GM23248 (cell line): ENCODE data around the gene APH1B. TPM values are rescaled to one million over a fixed set of nuclear protein-coding genes. Genes with fewer than 3 reads are reported as not detected.
"Not testable (repeated sequence)": the region's sequence is repeated elsewhere in the genome, so short reads cannot be mapped to it uniquely, and the experiment has no call there.

Experiments used
- DNase-seq: peaks from one replicate; pipeline ENCODE4 v3.0.0-alpha.2; 2015
- H2AFZ ChIP-seq: fragments of 200-600 bp; sonication (generic); 2 replicates; pipeline ENCODE4 v1.6.1; 2016; ENCODE audit warnings: antibody characterized with exemption
- H3F3A ChIP-seq: fragments of 200-600 bp; sonication (generic); 2 replicates; pipeline ENCODE4 v1.6.1; 2016; ENCODE audit warnings: mild to moderate bottlenecking, antibody characterized with exemption, mixed run types; ENCODE audit not compliant: insufficient read depth
- H3K27ac ChIP-seq: fragments of 200-600 bp; sonication (generic); 2 replicates; pipeline ENCODE4 v1.5.1; 2016; ENCODE audit warnings: mild to moderate bottlenecking
- H3K27me3 ChIP-seq: fragments of 200-600 bp; sonication (generic); replicated peaks from 2 replicates; pipeline ENCODE4 v1.6.1; 2016; ENCODE audit warnings: mild to moderate bottlenecking; ENCODE audit not compliant: insufficient read depth
- H3K36me3 ChIP-seq: fragments of 200-600 bp; sonication (generic); 2 replicates; pipeline ENCODE4 v1.6.1; 2016; ENCODE audit warnings: low read depth, mild to moderate bottlenecking
- H3K4me1 ChIP-seq: fragments of 200-600 bp; sonication (generic); 2 replicates; pipeline ENCODE4 v1.6.1; 2016; ENCODE audit warnings: mild to moderate bottlenecking; ENCODE audit not compliant: insufficient read depth
- H3K4me2 ChIP-seq: fragments of 200-600 bp; sonication (generic); one replicate; pipeline ENCODE4 v1.6.1; 2016; ENCODE audit warnings: mild to moderate bottlenecking; ENCODE audit not compliant: unreplicated experiment
- H3K4me3 ChIP-seq: fragments of 200-600 bp; sonication (generic); 2 replicates; pipeline ENCODE4 v1.5.1; 2016; ENCODE audit warnings: mild to moderate bottlenecking
- H3K79me2 ChIP-seq: fragments of 200-600 bp; sonication (generic); 2 replicates; pipeline ENCODE4 v1.6.1; 2016; ENCODE audit warnings: mild to moderate bottlenecking; ENCODE audit not compliant: insufficient read depth
- H3K9ac ChIP-seq: fragments of 200-600 bp; sonication (generic); 2 replicates; pipeline ENCODE4 v1.6.1; 2016; ENCODE audit warnings: mild to moderate bottlenecking
- H3K9me2 ChIP-seq: fragments of 200-600 bp; sonication (generic); 2 replicates; pipeline ENCODE4 v1.6.1; 2016; ENCODE audit warnings: mixed run types, mild to moderate bottlenecking, moderate library complexity; ENCODE audit not compliant: insufficient read depth
- H3K9me3 ChIP-seq: fragments of 200-600 bp; sonication (generic); one replicate; pipeline ENCODE4 v1.6.1; 2017; ENCODE audit warnings: low read depth
- H4K20me1 ChIP-seq: fragments of 200-600 bp; sonication (generic); 2 replicates; pipeline ENCODE4 v1.6.0; 2016; ENCODE audit not compliant: insufficient read depth
- EZH2 ChIP-seq: fragments of 200-600 bp; sonication (generic); IDR thresholded peaks from 2 replicates; pipeline ENCODE4 v1.6.1; 2018; ENCODE audit warnings: antibody characterized with exemption, mild to moderate bottlenecking; ENCODE audit not compliant: insufficient read depth, poor library complexity, severe bottlenecking
- EZH2phosphoT487 ChIP-seq: fragments of 200-600 bp; sonication (generic); IDR thresholded peaks from 2 replicates; pipeline ENCODE4 v1.6.1; 2018; ENCODE audit warnings: antibody characterized with exemption, moderate library complexity, mild to moderate bottlenecking, low read depth; ENCODE audit not compliant: insufficient read depth
- WGBS, 2 experiments: methylation state at CpG; one replicate each; pipeline ENCODE4 v1.1.6; 2015 to 2017; ENCODE audit warnings: low lambda C conversion rate in 2 of 2, low coverage in 1 of 2; ENCODE audit errors: missing lambda C conversion rate in 2 of 2; 5-methylcytosine and 5-hydroxymethylcytosine counted together
- in situ Hi-C: fragments of 300-500 bp; cut with MboI; formaldehyde crosslinking; loops from 2 replicates; pipeline ENCODE4 v1.15.0; 2020
- polyA plus RNA-seq: library from polyadenylated mRNA; unstranded; fragments of >200 nt; fragmentation: Nextera tagmentation; extraction: Ambion mirVana; gene quantifications from 2 replicates; pipeline ENCODE4 v1.2.1, GENCODE V29; 2016
- total RNA-seq: library from RNA; depleted of rRNA; stranded (reverse); fragments of >200 nt; shearing (Covaris generic); gene quantifications from 2 replicates; pipeline ENCODE4 v1.2.3, GENCODE V29; 2014

APH1B gene
- total and polyA plus RNA-seq, 2 experiments from 2014 or later, result 15.8 to 40.5 TPM

GRCh38 chr15:63340878-63341277, 63.5 kb downstream of the APH1B start:
- Histone ChIP-seq H3K4me1 (peaks cover 19% of the 10 kb centered on the region), H2AFZ (no peak overlapping the region), H3K36me3 (peaks cover 3% of the 10 kb centered on the region; the same call in 1 of the 2 replicates), H3K9me2 (no peaks in the 10 kb centered on the region), H3K9ac (no peak overlapping the region), H3K79me2 (no peaks in the 10 kb centered on the region), H3K4me2 (no peak overlapping the region), H4K20me1 (no peaks in the 10 kb centered on the region), H3K4me3 (no peak overlapping the region), H3F3A (no peaks in the 10 kb centered on the region; the same call in 1 of the 2 replicates), H3K9me3 (no peaks in the 10 kb centered on the region), H3K27me3 (no peaks in the 10 kb centered on the region), H3K27ac (no peak overlapping the region)
- DNase-seq, result no peak
- TF ChIP-seq EZH2 (no peak), EZH2phosphoT487 (no peak)
- in situ Hi-C loops, result no loop called here
- WGBS, 2 experiments, result 82 to 85% methylated on average over 3 of the region's 3 CpGs

GRCh38 chr15:63341898-63342297, 64.5 kb downstream of the APH1B start:
- no peak overlapping the region for H3K9ac ChIP-seq
- no peaks in the 10 kb centered on the region for H3K9me3 ChIP-seq
- no peak overlapping the region for H3K4me3 ChIP-seq
- no peaks in the 10 kb centered on the region for H3K9me2 ChIP-seq
- no peaks in the 10 kb centered on the region; the same call in 1 of the 2 replicates for H3F3A ChIP-seq
- no peaks in the 10 kb centered on the region for H3K79me2 ChIP-seq
- DNase-seq, result no peak
- H3K27me3 ChIP-seq, result no peaks in the 10 kb centered on the region
- H3K4me1 ChIP-seq, result peaks cover 19% of the 10 kb centered on the region
- in situ Hi-C loops, result no loop called here
- peaks cover under 1% of the 10 kb centered on the region; the same call in 1 of the 2 replicates for H3K36me3 ChIP-seq
- no peak overlapping the region for H3K27ac ChIP-seq
- H2AFZ ChIP-seq, result no peak overlapping the region
- H3K4me2 ChIP-seq, result no peak overlapping the region
- 95 to 97% methylated on average over 4 of the region's 4 CpGs for WGBS, 2 experiments
- H4K20me1 ChIP-seq, result no peaks in the 10 kb centered on the region
- TF ChIP-seq EZH2, result no peak
- no peak for TF ChIP-seq EZH2phosphoT487

GRCh38 chr15:63342996-63343562, 65.7 kb downstream of the APH1B start:
- H3K9me2 ChIP-seq, H3K9ac ChIP-seq, H3K4me2 ChIP-seq, H4K20me1 ChIP-seq, H3F3A ChIP-seq, DNase-seq, H3K4me3 ChIP-seq, in situ Hi-C loops, H3K36me3 ChIP-seq, H3K9me3 ChIP-seq, H3K27me3 ChIP-seq, H2AFZ ChIP-seq, H3K79me2 ChIP-seq, H3K27ac ChIP-seq: not testable (repeated sequence)
- WGBS, 2 experiments, result 91 to 94% methylated on average over 9 to 11 of the region's 11 CpGs
- H3K4me1 ChIP-seq, result peaks cover 16% of the 10 kb centered on the region

GRCh38 chr15:63344731-63345390, 67.5 kb downstream of the APH1B start:
- 91 to 96% methylated on average over 5 of the region's 5 CpGs for WGBS, 2 experiments
- TF ChIP-seq EZH2phosphoT487 (no peak), EZH2 (no peak)
- H3K27ac ChIP-seq, result no peak overlapping the region
- no peaks in the 10 kb centered on the region for H4K20me1 ChIP-seq
- H3K9me3 ChIP-seq, result no peaks in the 10 kb centered on the region
- in situ Hi-C loops, result no loop called here
- H3F3A ChIP-seq, result peaks cover 12% of the 10 kb centered on the region
- no peak overlapping the region for H3K4me2 ChIP-seq
- DNase-seq, result peak; percentile 78
- H3K36me3 ChIP-seq, result no peaks in the 10 kb centered on the region
- no peaks in the 10 kb centered on the region for H3K9me2 ChIP-seq
- H3K79me2 ChIP-seq, result 0 out of 2 replicates have a peak, but pooled peaks cover 3% of the 10 kb centered on the region
- H3K27me3 ChIP-seq, result no peaks in the 10 kb centered on the region
- H3K4me1 ChIP-seq, result peaks cover 25% of the 10 kb centered on the region
- no peak overlapping the region for H3K9ac ChIP-seq
- H2AFZ ChIP-seq, result no peak overlapping the region; the same call in 1 of the 2 replicates
- H3K4me3 ChIP-seq, result no peak overlapping the region
